ENCODE results near the gene NOLC1.

The NOLC1 gene

DNA sequence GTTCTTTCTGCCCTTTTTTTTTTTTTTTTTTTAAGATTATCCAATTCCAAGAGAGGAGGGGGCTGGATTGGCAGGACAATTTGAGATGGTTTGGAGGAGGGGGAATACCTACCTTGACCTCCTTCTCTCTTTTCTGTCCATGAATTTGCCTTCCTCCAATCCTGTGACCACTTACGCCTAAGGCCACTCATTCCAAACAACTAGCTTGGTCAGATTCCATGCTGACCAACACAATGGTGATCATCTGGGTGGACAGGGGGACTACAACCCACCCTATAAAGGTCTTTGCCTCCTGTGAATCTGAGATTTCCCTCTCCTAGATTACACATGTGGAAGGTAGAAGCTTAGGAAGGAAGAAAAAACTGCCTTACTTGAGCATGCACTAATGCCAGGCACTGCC lies 29.7 kb upstream of the NOLC1 start:
- DNase-seq, result no peak

DNA sequence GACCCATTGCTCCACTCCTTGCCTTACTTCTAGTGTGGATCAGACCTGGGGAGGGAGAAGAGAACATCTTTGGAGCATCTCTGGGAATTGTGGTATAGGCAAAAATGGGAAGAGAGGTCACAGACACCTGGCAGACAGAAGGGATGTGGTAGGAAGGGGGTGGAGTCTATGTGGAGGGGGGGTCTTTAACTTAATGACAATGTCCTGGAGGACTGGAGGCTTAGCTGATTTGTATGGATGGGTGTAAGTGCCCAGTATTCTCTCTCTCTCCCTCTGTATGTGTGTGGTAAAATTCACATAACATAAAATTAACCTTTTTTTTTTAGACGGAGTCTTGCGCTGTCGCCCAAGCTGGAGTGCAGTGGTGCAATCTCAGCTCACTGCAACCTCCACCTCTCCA lies 29.0 kb upstream of the NOLC1 start:
- DNase-seq, result no peak

GRCh38 chr10:102131286-102132170 lies 20.7 kb upstream of the NOLC1 start:
- no peak for DNase-seq

DNA sequence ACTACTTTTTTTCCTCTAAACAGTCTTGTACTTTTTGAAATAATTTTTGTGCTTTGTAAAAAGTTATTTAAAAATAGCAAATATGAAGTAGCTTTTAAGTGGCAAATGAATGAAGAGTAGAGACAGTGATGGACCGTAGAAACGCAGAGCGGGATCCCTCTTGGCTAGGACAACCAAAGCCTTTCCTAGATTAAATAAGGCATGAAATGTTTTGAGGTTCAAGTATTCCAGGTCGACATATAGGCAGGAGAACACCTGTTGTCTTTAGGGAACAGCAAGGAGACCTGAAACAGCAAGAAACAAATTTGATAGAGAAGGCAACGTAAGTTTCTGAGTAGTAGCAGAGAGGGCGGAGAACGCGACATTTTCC lies 20.0 kb upstream of the NOLC1 start:
- no peak for DNase-seq

GRCh38 chr10:102132563-102133372 lies 19.4 kb upstream of the NOLC1 start, which contains the start of gene PPRC1:
TSS of gene PPRC1 (plus strand) at chr10:102133040. CDS start at chr10:102133069, 29 bp downstream.
- peak; percentile 96 for DNase-seq

- peak; percentile 76 for DNase-seq
Measured at GRCh38 chr10:102133373-102134195, 18.6 kb upstream of the NOLC1 start.

- no peak for DNase-seq
Measured at GRCh38 chr10:102134416-102134815, 17.8 kb upstream of the NOLC1 start.

DNA sequence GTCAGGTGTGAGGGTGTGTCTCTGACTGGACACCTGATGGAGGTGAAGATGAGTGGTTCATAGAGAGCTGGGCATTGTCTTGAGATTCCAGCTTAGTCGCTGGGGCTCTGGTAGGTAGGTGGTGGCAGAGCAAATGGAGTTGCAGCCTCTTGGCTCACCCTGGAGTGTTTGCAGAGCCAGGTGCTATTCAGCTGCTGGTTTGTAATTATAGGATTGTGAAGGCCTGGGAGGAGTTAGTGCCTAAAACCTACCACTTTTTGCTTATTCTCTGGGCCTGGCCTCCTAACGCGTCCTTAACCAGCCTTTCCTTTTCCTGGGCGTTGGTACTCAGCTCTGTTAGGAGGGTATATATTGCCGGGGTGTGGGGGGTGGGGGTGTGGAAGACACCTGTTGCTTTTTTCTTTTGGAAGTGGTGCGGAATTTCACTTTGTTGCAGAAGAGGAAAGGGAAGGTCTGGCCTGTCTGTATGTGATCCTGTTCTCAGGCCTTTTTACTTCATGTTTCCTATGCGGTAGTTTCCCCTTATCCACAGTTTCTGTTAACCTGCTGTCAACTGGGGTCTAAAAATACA lies 16.1 kb upstream of the NOLC1 start:
- peak; percentile 86 for DNase-seq

DNA sequence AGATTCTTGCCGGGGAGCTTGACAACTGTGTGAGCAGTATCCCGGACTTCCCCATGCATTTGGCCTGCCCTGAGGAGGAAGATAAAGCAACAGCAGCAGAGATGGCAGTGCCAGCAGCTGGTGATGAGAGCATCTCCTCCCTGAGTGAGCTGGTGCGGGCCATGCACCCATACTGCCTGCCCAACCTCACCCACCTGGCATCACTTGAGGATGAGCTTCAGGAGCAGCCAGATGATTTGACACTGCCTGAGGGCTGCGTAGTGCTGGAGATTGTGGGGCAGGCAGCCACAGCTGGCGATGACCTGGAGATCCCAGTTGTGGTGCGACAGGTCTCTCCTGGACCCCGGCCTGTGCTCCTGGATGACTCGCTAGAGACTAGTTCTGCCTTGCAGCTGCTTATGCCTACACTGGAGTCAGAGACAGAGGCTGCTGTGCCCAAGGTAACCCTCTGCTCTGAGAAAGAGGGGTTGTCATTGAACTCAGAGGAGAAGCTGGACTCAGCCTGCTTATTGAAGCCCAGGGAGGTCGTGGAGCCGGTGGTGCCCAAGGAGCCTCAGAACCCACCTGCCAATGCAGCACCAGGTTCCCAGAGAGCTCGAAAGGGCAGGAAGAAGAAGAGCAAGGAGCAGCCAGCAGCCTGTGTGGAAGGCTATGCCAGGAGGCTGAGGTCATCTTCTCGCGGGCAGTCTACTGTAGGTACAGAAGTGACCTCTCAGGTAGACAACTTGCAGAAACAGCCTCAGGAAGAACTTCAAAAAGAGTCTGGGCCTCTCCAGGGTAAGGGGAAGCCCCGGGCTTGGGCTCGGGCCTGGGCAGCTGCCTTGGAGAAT lies 12.7 kb upstream of the NOLC1 start:
- DNase-seq, result no peak

- DNase-seq, result no peak
Measured at GRCh38 chr10:102140218-102140617, 12.0 kb upstream of the NOLC1 start.

GRCh38 chr10:102140913-102141540 lies 11.2 kb upstream of the NOLC1 start:
- no peak for DNase-seq

GRCh38 chr10:102141583-102142107 lies 10.5 kb upstream of the NOLC1 start:
- DNase-seq, result no peak

DNA sequence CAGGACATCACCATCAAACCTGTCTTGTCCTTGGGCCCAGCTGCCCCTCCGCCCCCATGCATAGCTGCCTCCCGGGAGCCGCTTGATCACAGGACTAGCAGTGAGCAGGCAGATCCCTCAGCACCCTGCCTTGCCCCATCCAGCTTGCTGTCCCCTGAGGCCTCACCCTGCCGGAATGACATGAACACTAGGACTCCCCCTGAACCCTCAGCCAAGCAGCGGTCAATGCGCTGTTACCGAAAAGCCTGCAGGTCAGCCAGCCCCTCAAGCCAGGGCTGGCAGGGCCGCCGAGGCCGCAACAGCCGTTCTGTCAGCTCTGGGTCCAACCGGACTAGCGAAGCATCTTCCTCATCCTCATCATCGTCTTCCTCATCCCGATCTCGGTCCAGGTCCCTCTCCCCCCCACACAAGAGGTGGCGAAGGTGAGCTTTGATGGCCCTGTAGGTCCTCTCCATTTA lies 5.2 kb upstream of the NOLC1 start:
- DNase-seq, result no peak

DNA sequence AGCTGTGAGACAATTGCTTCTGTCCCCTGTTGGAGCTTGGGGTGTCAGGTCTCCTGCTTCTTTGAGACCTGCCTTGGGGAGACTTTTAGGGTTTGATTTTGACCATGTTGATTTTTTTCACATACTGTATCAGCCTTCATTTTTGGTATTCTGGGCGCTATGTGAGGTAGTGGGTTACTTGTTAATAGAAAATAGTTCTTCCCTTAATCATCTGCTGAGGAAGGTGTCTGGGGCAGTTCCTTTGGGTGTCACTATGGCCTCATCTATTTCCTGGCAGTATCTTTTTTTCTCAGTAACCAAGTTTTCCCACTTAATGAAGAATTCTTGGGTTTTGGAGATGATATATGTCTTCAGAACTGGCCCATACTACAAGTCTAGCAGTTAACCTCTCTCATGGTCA lies 4.6 kb upstream of the NOLC1 start:
- DNase-seq, result no peak

- no peak for DNase-seq
Measured at GRCh38 chr10:102148275-102148674, 3.9 kb upstream of the NOLC1 start.

DNA sequence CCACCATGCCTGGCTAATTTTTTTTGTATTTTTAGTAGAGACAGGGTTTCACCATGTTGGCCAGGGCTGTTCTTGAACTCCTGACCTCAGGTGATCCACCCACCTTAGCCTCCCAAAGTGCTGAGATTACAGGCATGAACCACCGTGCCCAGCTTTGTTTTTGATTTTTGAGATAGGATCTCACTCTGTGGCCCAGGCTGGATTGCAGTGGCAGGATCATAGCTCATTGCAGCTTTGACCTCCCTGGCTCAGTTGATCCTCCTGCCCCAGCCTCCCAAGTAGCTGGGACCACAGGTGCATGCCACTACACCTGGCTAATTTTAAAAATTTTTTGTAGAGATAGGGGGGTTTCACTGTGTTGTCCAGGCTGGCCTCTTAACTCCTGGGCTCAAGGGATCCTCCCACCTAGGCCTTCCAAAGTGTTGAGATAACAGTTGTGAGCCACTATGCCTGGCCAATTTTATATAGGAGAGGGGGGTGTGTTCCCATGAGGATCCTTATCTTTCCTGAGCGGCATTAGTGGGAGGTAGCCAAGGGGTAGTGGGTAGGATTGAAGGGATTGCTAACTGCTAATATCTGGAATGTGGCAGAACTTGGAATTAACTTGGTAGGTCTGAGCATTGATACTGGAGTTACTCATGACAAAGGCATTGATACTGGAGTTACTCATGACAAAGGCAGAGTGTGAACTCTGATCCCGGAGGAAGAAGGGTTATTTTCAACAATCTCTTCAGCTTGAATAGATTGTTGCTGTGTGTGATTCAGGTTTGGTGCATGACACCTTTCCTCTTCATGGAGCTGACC lies 1.0 kb upstream of the NOLC1 start:
- no peak for DNase-seq

- DNase-seq, result peak; percentile 52
Measured at GRCh38 chr10:102152545-102152890, 329 bp downstream of the NOLC1 start.

DNA sequence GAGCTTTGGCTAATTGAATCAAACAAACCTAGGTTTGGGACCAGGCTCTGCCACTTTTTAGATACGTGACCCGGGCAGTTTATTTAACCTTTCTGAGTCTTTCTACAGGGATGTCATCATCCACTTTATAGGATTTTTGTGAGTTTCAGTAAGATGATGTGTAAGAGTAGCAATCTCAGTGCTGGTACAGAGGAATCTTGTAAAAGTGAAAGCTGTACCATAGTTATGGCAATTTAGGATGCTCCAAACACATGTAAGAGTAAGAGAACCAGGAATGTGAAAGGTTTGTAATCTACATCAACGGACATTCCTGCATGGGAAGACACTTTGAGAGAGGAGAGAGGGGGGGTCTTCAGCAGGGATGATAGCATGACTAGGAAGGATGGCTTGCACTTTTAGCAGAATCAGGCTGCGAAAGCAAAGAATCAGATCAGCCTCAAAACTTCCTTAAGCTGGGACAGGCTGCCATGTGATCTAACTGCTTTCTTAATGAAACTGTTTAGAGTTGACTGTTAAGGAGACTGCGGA lies 968 bp downstream of the NOLC1 start:
- DNase-seq, result no peak

GRCh38 chr10:102154466-102155116 lies 2.4 kb downstream of the NOLC1 start:
- DNase-seq, result no peak

Measured in NCI-H69 (cell line).